ENCODE results near the gene CDK19.

- no peak for TF ChIP-seq CTCF (conservative IDR thresholded peaks at IDR 0.05)
- TF ChIP-seq ZFX (IDR thresholded peaks at IDR 0.05) = no peak
These were observed 199.5 kb downstream of the CDK19 start for GRCh38 chr6:110615722-110616121.

All from C4-2B (cell line).